ENCODE measurements around the gene CNNM4. TPM values are rescaled to one million over a fixed set of nuclear protein-coding genes. Genes with fewer than 3 reads are reported as not detected.

Gene CNNM4
- polyA plus RNA-seq, 1 of the 3 experiments (the other 2 are of a cell fraction): 5.5 TPM

GRCh38 chr2:96847586-96847985 is 86.9 kb downstream of the CNNM4 start:
- TF ChIP-seq NFIC (IDR thresholded peaks at IDR 0.05; ENCODE audit: borderline replicate concordance) (no peak), PBX3 (IDR thresholded peaks at IDR 0.05) (no peak), MEF2A (IDR thresholded peaks at IDR 0.05; ENCODE audit: borderline replicate concordance, low read depth) (no peak), NRF1 (IDR thresholded peaks at IDR 0.05; ENCODE audit: low read depth, low read length) (no peak), RFX5 (IDR thresholded peaks at IDR 0.05; ENCODE audit: low read length) (no peak), TEAD4 (IDR thresholded peaks at IDR 0.05; ENCODE audit: borderline replicate concordance, insufficient read depth) (no peak), ELF1 (IDR thresholded peaks at IDR 0.05) (no peak), JUND (IDR thresholded peaks at IDR 0.05) (no peak), EZH2phosphoT487 (IDR thresholded peaks at IDR 0.05; ENCODE audit: borderline replicate concordance, low read depth) (no peak), FOXJ3 (CRISPR knock-in tag; IDR thresholded peaks at IDR 0.05) (no peak), REST (IDR thresholded peaks at IDR 0.05; ENCODE audit: low read depth, low read length) (no peak), RXRA (IDR thresholded peaks at IDR 0.05; ENCODE audit: borderline replicate concordance, low read depth) (no peak), CHD2 (IDR thresholded peaks at IDR 0.05; ENCODE audit: low read length, partially characterized antibody) (no peak), GABPA (IDR thresholded peaks at IDR 0.05; ENCODE audit: low read depth) (no peak), MAX (IDR thresholded peaks at IDR 0.05; ENCODE audit: low read depth) (no peak)
- POLR2A ChIA-PET: no interaction called here
- no peak overlapping the region for H3K27ac ChIP-seq (ENCODE audit: low read depth in 2 of 2, low read length in 1 of 2)
- peaks cover 4 to 14% of the 10 kb centered on the region in 2 experiments for H3K36me3 ChIP-seq (replicated peaks in 1 of 2; ENCODE audit: control insufficient read depth in 1 of 2, insufficient read depth in 2 of 2, low read length in 1 of 2)
- H3K4me3 ChIP-seq (ENCODE audit: low read depth in 2 of 2, low read length in 1 of 2): no peak overlapping the region
- no peak overlapping the region for H3K9ac ChIP-seq
- peaks cover 0 to under 1% of the 10 kb centered on the region in 2 experiments; a peak in 1 of 4 replicates for H3K4me1 ChIP-seq (ENCODE audit: control insufficient read depth in 1 of 2, insufficient read depth in 2 of 2, low read depth in 1 of 2, low read length in 1 of 2)
- H2AFZ ChIP-seq (ENCODE audit: low read depth): no peak overlapping the region
- CTCF ChIA-PET: interaction anchor here (1.2 to 3.0 kb wide), 2 partner anchors 10 to 103 kb away, joined by 5 to 13 read pairs; partner anchors contain the start of gene ANKRD39
- H3K9me3 ChIP-seq: no peaks in the 10 kb centered on the region
- WGBS (ENCODE audit: low lambda C conversion rate): 91% methylated on average over 10 of the region's 10 CpGs
- H4K20me1 ChIP-seq (ENCODE audit: insufficient read depth): no peaks in the 10 kb centered on the region
- no peaks in the 10 kb centered on the region for H3K27me3 ChIP-seq (ENCODE audit: insufficient read depth)
- no peaks in the 10 kb centered on the region for H3F3A ChIP-seq (replicated peaks; ENCODE audit: insufficient read depth)
- no peaks in the 10 kb centered on the region for H3K9me2 ChIP-seq
- H3K79me2 ChIP-seq (ENCODE audit: insufficient read depth): no peaks in the 10 kb centered on the region
- no peak overlapping the region for H3K4me2 ChIP-seq
- DNase-seq: no peak
